Measurements from ENCODE around the gene PDIA5.

GRCh38 chr3:123129532-123129931 lies 62.7 kb downstream of the PDIA5 start:
- TF ChIP-seq POLR2A (IDR thresholded peaks at IDR 0.05) (no peak), CTCF (IDR thresholded peaks at IDR 0.05) (no peak)

Measured in testis (tissue), 2 donors.